HepG2 (cell line): Measurements from ENCODE around the gene ZKSCAN8. TPM values are rescaled to one million over a fixed set of nuclear protein-coding genes. Genes with fewer than 3 reads are reported as not detected.

ENCODE experiments used
- ATAD3A ChIP-seq: sonication (generic); formaldehyde crosslinking; IDR thresholded peaks from 2 replicates; pipeline ENCODE4 v1.4.0; 2020; ENCODE audit warnings: missing genetic modification reagents
- ATF7 ChIP-seq, 2 experiments: fragments of 450-650 bp in 1 of 2; sonication (generic) in 1 of 2; formaldehyde crosslinking in 1 of 2; IDR thresholded peaks; 2 replicates each; pipeline versions ENCODE4 v1.4.0 to v1.6.1; 2016 to 2020; ENCODE audit warnings: antibody characterized with exemption in 1 of 2, mild to moderate bottlenecking in 1 of 2, missing genetic modification reagents in 1 of 2
- FOXP1 ChIP-seq, 2 experiments: fragments of 450-650 bp in 1 of 2; IDR thresholded peaks; 2 replicates each; pipeline ENCODE4 v1.6.1; 2017 to 2018; ENCODE audit warnings: antibody characterized with exemption in 1 of 2
- GABPB1 ChIP-seq: IDR thresholded peaks from 2 replicates; pipeline ENCODE4 v1.6.1; 2016; ENCODE audit warnings: mild to moderate bottlenecking, missing genetic modification reagents, moderate library complexity, missing compliant biosample characterization
- GZF1 ChIP-seq: sonication (generic); formaldehyde crosslinking; IDR thresholded peaks from 2 replicates; pipeline ENCODE4 v1.5.1; 2020; ENCODE audit warnings: mild to moderate bottlenecking, missing genetic modification reagents
- HDAC2 ChIP-seq: sonication (generic); formaldehyde crosslinking; IDR thresholded peaks from 2 replicates; pipeline ENCODE4 v1.4.0; 2020; ENCODE audit warnings: missing genetic modification reagents
- JUN ChIP-seq: sonication (generic); formaldehyde crosslinking; IDR thresholded peaks from 2 replicates; pipeline ENCODE4 v1.4.0; 2020; ENCODE audit warnings: mild to moderate bottlenecking, missing genetic modification reagents
- KDM5B ChIP-seq: sonication (generic); formaldehyde crosslinking; IDR thresholded peaks from 2 replicates; pipeline ENCODE4 v1.4.0; 2020; ENCODE audit warnings: missing genetic modification reagents, mild to moderate bottlenecking, borderline replicate concordance
- KLF15 ChIP-seq: sonication (generic); formaldehyde crosslinking; IDR thresholded peaks from 2 replicates; pipeline ENCODE4 v1.8.1; 2023; ENCODE audit warnings: borderline replicate concordance, mild to moderate bottlenecking, inconsistent platforms, missing genetic modification reagents, mixed read lengths
- NR3C1 ChIP-seq: sonication (generic); formaldehyde crosslinking; IDR thresholded peaks from 2 replicates; pipeline ENCODE4 v1.4.0; 2020; ENCODE audit warnings: missing genetic modification reagents
- POLR2G ChIP-seq: fragments of 200-400 bp; formaldehyde crosslinking; IDR thresholded peaks from 2 replicates; pipeline ENCODE4 v1.6.1; 2018; ENCODE audit warnings: mild to moderate bottlenecking, low read depth, low read length, moderate library complexity
- TEAD2 ChIP-seq: sonication (generic); formaldehyde crosslinking; IDR thresholded peaks from 2 replicates; pipeline ENCODE4 v1.9.0; 2021; ENCODE audit warnings: missing genetic modification reagents
- ZNF670 ChIP-seq: sonication (generic); formaldehyde crosslinking; IDR thresholded peaks from 2 replicates; pipeline ENCODE4 v1.8.0; 2022; ENCODE audit warnings: mild to moderate bottlenecking, missing genetic modification reagents, borderline replicate concordance
- ZNF790 ChIP-seq: sonication (generic); formaldehyde crosslinking; IDR thresholded peaks from 2 replicates; pipeline ENCODE4 v1.8.0; 2022; ENCODE audit warnings: missing genetic modification reagents, mild to moderate bottlenecking, borderline replicate concordance
- ZSCAN22 ChIP-seq: sonication (generic); formaldehyde crosslinking; IDR thresholded peaks from 2 replicates; pipeline ENCODE4 v1.4.0; 2020; ENCODE audit warnings: mild to moderate bottlenecking, missing genetic modification reagents
- polyA plus RNA-seq, 8 experiments: library from polyadenylated mRNA; depleted of rRNA in 3 of 8; stranded (reverse) in 7 of 8; unstranded in 1 of 8; fragments of >200 nt; fragmentation: Illumina TruSeq in 4 of 8; extraction: Trizol in 4 of 8; gene quantifications; 2 replicates each; pipeline versions ENCODE4 v1.2.1 to v1.2.3, GENCODE V29; 2011 to 2016; ENCODE audit warnings: low read depth in 4 of 8, missing spikeins in 1 of 8, mixed read lengths in 1 of 8; ENCODE audit not compliant: insufficient read depth in 1 of 8
- total RNA-seq, 5 experiments: library from RNA; depleted of rRNA; stranded (reverse); fragments of >200 nt; fragmentation: Illumina TruSeq; extraction: Trizol; gene quantifications; 2 replicates each; pipeline ENCODE4 v1.2.3, GENCODE V29; 2016; ENCODE audit warnings: low read depth in 1 of 5
- TF ChIP-seq, protein P1 (sequence below): sonication (generic); formaldehyde crosslinking; conservative IDR thresholded peaks from 2 replicates; pipeline ENCODE4 v1.8.0; 2022; ENCODE audit warnings: mild to moderate bottlenecking, moderate library complexity, missing genetic modification reagents
- TF ChIP-seq, protein P2 (sequence below): sonication (generic); formaldehyde crosslinking; conservative IDR thresholded peaks from 2 replicates; pipeline ENCODE4 v1.8.0; 2022; ENCODE audit warnings: missing genetic modification reagents
- TF ChIP-seq, protein P3 (sequence below): sonication (generic); formaldehyde crosslinking; IDR thresholded peaks from 2 replicates; pipeline ENCODE4 v1.4.0; 2020; ENCODE audit warnings: missing genetic modification reagents
- TF ChIP-seq, protein P4 (sequence below): sonication (generic); formaldehyde crosslinking; IDR thresholded peaks from 2 replicates; pipeline ENCODE4 v1.4.0; 2020; ENCODE audit warnings: low read depth, mild to moderate bottlenecking, missing genetic modification reagents
- TF ChIP-seq, protein P5 (sequence below): sonication (generic); formaldehyde crosslinking; IDR thresholded peaks from 2 replicates; pipeline ENCODE4 v1.8.0; 2022; ENCODE audit warnings: low read depth, missing genetic modification reagents
- TF ChIP-seq, protein P6 (sequence below): sonication (generic); formaldehyde crosslinking; IDR thresholded peaks from 2 replicates; pipeline ENCODE4 v1.8.1; 2023; ENCODE audit warnings: mild to moderate bottlenecking, missing genetic modification reagents

The ZKSCAN8 gene
- total and polyA plus RNA-seq, 2 of the 13 experiments (the other 11 are each of a cell fraction or from before 2014, with no cell fraction given): 12.4 to 20.9 TPM

DNA sequence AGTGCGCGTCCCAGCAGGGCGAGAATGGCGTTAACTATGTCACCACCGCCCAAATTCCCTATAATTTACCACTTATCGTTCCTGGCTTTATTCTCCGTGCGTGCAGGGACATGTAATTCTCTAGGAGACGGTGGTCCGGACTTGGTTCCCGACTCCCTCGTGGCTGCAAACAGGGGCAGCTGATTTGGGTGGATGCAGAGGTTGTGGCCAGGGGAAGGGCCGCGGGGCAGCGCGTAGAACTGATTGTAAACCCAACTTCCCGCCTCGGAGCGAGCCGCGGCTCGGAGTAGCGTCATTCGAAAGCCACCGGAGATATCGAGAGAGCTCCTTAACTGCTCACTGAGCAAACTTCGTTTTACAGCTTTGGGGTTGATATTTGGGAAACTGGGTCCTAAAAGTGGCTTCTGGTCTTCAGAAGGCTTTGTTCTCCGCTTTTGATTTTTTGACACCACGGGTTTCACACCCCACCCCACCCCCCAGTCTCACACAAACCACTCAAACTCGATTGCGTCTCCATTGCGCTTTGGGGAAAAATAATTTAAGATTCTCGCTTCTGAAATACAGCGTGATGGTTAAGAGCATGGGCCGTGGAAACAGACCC, 65.9 kb downstream of the ZKSCAN8 start (continued):
- TF ChIP-seq, protein P1, sequence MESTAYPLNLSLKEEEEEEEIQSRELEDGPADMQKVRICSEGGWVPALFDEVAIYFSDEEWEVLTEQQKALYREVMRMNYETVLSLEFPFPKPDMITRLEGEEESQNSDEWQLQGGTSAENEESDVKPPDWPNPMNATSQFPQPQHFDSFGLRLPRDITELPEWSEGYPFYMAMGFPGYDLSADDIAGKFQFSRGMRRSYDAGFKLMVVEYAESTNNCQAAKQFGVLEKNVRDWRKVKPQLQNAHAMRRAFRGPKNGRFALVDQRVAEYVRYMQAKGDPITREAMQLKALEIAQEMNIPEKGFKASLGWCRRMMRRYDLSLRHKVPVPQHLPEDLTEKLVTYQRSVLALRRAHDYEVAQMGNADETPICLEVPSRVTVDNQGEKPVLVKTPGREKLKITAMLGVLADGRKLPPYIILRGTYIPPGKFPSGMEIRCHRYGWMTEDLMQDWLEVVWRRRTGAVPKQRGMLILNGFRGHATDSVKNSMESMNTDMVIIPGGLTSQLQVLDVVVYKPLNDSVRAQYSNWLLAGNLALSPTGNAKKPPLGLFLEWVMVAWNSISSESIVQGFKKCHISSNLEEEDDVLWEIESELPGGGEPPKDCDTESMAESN: no peak
- no peak for TF ChIP-seq KDM5B (CRISPR knock-in tag)
- no peak for TF ChIP-seq HDAC2 (CRISPR knock-in tag)
- no peak for TF ChIP-seq TEAD2 (CRISPR knock-in tag)
- TF ChIP-seq NR3C1 (CRISPR knock-in tag): no peak
- TF ChIP-seq ZNF790 (CRISPR knock-in tag): no peak
- no peak for TF ChIP-seq KLF15 (CRISPR knock-in tag)
- TF ChIP-seq, protein P2, sequence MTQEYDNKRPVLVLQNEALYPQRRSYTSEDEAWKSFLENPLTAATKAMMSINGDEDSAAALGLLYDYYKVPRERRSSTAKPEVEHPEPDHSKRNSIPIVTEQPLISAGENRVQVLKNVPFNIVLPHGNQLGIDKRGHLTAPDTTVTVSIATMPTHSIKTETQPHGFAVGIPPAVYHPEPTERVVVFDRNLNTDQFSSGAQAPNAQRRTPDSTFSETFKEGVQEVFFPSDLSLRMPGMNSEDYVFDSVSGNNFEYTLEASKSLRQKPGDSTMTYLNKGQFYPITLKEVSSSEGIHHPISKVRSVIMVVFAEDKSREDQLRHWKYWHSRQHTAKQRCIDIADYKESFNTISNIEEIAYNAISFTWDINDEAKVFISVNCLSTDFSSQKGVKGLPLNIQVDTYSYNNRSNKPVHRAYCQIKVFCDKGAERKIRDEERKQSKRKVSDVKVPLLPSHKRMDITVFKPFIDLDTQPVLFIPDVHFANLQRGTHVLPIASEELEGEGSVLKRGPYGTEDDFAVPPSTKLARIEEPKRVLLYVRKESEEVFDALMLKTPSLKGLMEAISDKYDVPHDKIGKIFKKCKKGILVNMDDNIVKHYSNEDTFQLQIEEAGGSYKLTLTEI (CRISPR knock-in tag): no peak
- TF ChIP-seq, protein P3, sequence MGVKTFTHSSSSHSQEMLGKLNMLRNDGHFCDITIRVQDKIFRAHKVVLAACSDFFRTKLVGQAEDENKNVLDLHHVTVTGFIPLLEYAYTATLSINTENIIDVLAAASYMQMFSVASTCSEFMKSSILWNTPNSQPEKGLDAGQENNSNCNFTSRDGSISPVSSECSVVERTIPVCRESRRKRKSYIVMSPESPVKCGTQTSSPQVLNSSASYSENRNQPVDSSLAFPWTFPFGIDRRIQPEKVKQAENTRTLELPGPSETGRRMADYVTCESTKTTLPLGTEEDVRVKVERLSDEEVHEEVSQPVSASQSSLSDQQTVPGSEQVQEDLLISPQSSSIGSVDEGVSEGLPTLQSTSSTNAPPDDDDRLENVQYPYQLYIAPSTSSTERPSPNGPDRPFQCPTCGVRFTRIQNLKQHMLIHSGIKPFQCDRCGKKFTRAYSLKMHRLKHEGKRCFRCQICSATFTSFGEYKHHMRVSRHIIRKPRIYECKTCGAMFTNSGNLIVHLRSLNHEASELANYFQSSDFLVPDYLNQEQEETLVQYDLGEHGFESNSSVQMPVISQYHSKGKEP: no peak
- TF ChIP-seq GABPB1 (CRISPR knock-in tag): no peak
- TF ChIP-seq ZNF670 (CRISPR knock-in tag): no peak
- no peak for TF ChIP-seq JUN
- TF ChIP-seq ZSCAN22: no peak
- TF ChIP-seq, protein P4, sequence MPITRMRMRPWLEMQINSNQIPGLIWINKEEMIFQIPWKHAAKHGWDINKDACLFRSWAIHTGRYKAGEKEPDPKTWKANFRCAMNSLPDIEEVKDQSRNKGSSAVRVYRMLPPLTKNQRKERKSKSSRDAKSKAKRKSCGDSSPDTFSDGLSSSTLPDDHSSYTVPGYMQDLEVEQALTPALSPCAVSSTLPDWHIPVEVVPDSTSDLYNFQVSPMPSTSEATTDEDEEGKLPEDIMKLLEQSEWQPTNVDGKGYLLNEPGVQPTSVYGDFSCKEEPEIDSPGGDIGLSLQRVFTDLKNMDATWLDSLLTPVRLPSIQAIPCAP (CRISPR knock-in tag): no peak
- no peak for TF ChIP-seq FOXP1 (IDR thresholded peaks at IDR 0.05)
- no peak for TF ChIP-seq FOXP1 (CRISPR knock-in tag; IDR thresholded peaks at IDR 0.05)
- TF ChIP-seq, protein P5, sequence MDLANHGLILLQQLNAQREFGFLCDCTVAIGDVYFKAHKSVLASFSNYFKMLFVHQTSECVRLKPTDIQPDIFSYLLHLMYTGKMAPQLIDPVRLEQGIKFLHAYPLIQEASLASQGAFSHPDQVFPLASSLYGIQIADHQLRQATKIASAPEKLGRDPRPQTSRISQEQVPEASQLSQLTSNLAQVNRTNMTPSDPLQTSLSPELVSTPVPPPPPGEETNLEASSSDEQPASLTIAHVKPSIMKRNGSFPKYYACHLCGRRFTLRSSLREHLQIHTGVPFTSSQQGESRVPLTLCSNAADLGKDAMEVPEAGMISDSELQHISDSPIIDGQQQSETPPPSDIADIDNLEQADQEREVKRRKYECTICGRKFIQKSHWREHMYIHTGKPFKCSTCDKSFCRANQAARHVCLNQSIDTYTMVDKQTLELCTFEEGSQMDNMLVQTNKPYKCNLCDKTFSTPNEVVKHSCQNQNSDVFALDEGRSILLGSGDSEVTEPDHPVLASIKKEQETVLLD (CRISPR knock-in tag): no peak
- TF ChIP-seq, protein P6, sequence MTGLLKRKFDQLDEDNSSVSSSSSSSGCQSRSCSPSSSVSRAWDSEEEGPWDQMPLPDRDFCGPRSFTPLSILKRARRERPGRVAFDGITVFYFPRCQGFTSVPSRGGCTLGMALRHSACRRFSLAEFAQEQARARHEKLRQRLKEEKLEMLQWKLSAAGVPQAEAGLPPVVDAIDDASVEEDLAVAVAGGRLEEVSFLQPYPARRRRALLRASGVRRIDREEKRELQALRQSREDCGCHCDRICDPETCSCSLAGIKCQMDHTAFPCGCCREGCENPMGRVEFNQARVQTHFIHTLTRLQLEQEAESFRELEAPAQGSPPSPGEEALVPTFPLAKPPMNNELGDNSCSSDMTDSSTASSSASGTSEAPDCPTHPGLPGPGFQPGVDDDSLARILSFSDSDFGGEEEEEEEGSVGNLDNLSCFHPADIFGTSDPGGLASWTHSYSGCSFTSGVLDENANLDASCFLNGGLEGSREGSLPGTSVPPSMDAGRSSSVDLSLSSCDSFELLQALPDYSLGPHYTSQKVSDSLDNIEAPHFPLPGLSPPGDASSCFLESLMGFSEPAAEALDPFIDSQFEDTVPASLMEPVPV (CRISPR knock-in tag): no peak
- TF ChIP-seq GZF1 (CRISPR knock-in tag): no peak
- no peak for TF ChIP-seq ATAD3A (CRISPR knock-in tag)
- TF ChIP-seq ATF7 (IDR thresholded peaks at IDR 0.05): no peak
- TF ChIP-seq ATF7 (CRISPR knock-in tag; IDR thresholded peaks at IDR 0.05): no peak
- TF ChIP-seq POLR2G: no peak
